Right lobe of liver (tissue), 6 donors: ENCODE data around the gene CWC27. TPM values are rescaled to one million over a fixed set of nuclear protein-coding genes. Genes with fewer than 3 reads are reported as not detected.

Source experiments
- ATAC-seq, 4 donors: fragments of 200-7000 bp; cut with Tn5 transposase; one replicate each; pipeline ENCODE4 v1.9.1; 2020; ENCODE audit warnings: mild to moderate bottlenecking in 4 of 4, moderate library complexity in 4 of 4
- DNase-seq, 3 donors: peaks; one replicate each; pipeline ENCODE4 v3.0.0-alpha.2; 2020
- H3K27ac ChIP-seq, 3 donors: fragments of 200-600 bp; one replicate each; pipeline ENCODE4 v1.8.0; 2022
- H3K27me3 ChIP-seq, 2 donors: fragments of 200-600 bp; one replicate each; pipeline ENCODE4 v1.8.0; 2022
- H3K36me3 ChIP-seq, 4 donors: fragments of 200-600 bp; sonication (generic) in 1 of 4; one replicate each; pipeline versions ENCODE4 v1.5.1 to v1.8.0; 2017 to 2022; ENCODE audit warnings: control low read depth in 1 of 4
- H3K4me1 ChIP-seq, 4 donors: fragments of 200-600 bp; sonication (generic) in 1 of 4; one replicate each; pipeline versions ENCODE4 v1.5.1 to v1.8.0; 2017 to 2022; ENCODE audit warnings: control low read depth in 1 of 4
- H3K4me3 ChIP-seq, 3 donors: fragments of 200-600 bp; one replicate each; pipeline ENCODE4 v1.8.0; 2022
- H3K9me3 ChIP-seq, 4 donors: fragments of 200-600 bp; sonication (generic) in 1 of 4; one replicate each; pipeline versions ENCODE4 v1.5.1 to v1.8.0; 2017 to 2022; ENCODE audit warnings: control low read depth in 1 of 4
- POLR2A ChIP-seq: fragments of 450-650 bp; IDR thresholded peaks from one replicate; pipeline ENCODE4 v1.6.1; 2017; ENCODE audit warnings: antibody characterized with exemption, mild to moderate bottlenecking
- WGBS: methylation state at CpG from one replicate; pipeline ENCODE4 v1.1.6; 2018; ENCODE audit warnings: low coverage, low lambda C conversion rate; ENCODE audit not compliant: insufficient coverage; ENCODE audit errors: missing lambda C conversion rate; 5-methylcytosine and 5-hydroxymethylcytosine counted together
- intact Hi-C, 2 donors: fragments of 100-400 bp; cut with DNase I; formaldehyde crosslinking; loops; one replicate each; pipeline versions ENCODE4 v1.11.2 to v1.14.1; 2022
- total RNA-seq, 6 experiments: library from RNA; depleted of rRNA in 2 of 6; stranded (reverse); fragments of >200 nt in 2 of 6; fragmentation: NEBNext Ultra II Directional in 3 of 6; extraction: Animal tissue kit (Norgen Biotek cat#: 25700) in 3 of 6; gene quantifications; one replicate each; pipeline versions ENCODE4 v1.1.0 to v1.2.4, GENCODE V29; 2016 to 2023
- TF ChIP-seq, protein P1 (sequence below), 4 donors: fragments of 200-600 bp in 3 of 4; fragments of 450-650 bp in 1 of 4; IDR thresholded peaks; one replicate each; pipeline versions ENCODE4 v1.5.1 to v1.8.0; 2016 to 2022; ENCODE audit warnings: antibody characterized with exemption in 4 of 4, mild to moderate bottlenecking in 2 of 4
- donor health status: DM: no; HTN: yes; CAD: no.
- donor health status: DM: no; HTN: no; CAD: no.
- donor health status: DM: no; HTN: no; CAD: no.
- donor health status: DM: no; HTN: yes; CAD: no.
- donor health status: DM: no; HTN: yes; CAD: no.

The CWC27 gene
- total RNA-seq, 6 experiments from 2014 or later, result 5.8 to 7.3 (median 6.8) TPM

DNA sequence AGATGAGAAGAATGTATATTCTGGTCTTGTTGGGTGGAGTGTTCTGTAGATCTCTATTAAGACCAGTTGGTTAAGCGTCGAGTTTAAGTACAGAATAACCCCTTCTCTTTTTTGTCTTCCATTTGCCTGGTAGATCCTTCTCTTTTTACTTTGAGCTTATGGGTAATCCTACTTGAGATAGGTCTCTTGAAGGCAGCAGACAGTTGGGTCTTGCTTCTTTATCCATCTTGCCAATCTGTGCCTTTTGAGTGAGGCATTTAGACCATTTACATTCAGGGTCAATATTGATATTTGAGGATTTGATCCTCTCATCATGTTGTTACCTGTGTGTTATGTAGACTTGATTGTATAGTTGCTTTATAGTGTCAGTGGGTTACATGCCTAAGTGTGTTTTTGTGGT lies 152.7 kb downstream of the CWC27 start:
- intact Hi-C loops, result no loop called here
- TF ChIP-seq POLR2A, result no peak
- TF ChIP-seq, protein P1, sequence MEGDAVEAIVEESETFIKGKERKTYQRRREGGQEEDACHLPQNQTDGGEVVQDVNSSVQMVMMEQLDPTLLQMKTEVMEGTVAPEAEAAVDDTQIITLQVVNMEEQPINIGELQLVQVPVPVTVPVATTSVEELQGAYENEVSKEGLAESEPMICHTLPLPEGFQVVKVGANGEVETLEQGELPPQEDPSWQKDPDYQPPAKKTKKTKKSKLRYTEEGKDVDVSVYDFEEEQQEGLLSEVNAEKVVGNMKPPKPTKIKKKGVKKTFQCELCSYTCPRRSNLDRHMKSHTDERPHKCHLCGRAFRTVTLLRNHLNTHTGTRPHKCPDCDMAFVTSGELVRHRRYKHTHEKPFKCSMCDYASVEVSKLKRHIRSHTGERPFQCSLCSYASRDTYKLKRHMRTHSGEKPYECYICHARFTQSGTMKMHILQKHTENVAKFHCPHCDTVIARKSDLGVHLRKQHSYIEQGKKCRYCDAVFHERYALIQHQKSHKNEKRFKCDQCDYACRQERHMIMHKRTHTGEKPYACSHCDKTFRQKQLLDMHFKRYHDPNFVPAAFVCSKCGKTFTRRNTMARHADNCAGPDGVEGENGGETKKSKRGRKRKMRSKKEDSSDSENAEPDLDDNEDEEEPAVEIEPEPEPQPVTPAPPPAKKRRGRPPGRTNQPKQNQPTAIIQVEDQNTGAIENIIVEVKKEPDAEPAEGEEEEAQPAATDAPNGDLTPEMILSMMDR (IDR thresholded peaks at IDR 0.05), result no peak
- DNase-seq (no peak), ATAC-seq (no peak)
- Histone ChIP-seq H3K4me3 (no peak overlapping the region), H3K27ac (no peak overlapping the region), H3K27me3 (no peaks in the 10 kb centered on the region), H3K4me1 (no peaks in the 10 kb centered on the region), H3K9me3 (no peaks in the 10 kb centered on the region), H3K36me3 (no peaks in the 10 kb centered on the region)
- WGBS, result 100% methylated on average over 2 of the region's 2 CpGs

DNA sequence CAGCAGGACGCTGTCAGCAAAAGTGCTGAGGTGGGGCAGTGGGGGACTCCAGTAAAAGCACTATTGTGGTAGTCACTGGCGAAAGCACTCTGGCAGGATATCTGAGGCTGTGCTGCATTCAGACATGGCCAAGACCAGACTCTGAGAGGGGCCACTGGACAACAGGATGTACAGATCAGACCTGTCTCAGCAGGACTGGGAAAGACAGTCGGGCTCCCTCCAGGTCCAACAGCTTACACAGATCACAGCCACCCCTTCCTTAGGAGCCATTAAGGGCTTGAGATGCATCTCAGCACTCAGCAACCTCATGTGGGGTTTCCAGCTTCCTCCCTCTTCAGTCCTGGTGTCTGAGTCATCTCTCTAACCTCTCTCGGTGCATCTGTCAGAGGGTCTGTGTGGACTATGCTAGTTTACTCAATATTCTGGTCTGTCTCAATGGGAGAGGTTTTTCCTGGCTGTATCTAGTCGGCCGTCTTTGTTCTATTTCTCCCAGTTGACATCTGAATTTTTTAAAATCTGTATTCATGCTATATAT lies 154.5 kb downstream of the CWC27 start:
- no peak for DNase-seq
- H3K9me3 ChIP-seq, result no peaks in the 10 kb centered on the region
- no peaks in the 10 kb centered on the region for H3K4me1 ChIP-seq
- intact Hi-C loops, result no loop called here
- no peaks in the 10 kb centered on the region for H3K27me3 ChIP-seq
- no peak for ATAC-seq
- H3K4me3 ChIP-seq, result no peak overlapping the region
- WGBS, result 100% methylated on average over 3 of the region's 6 CpGs
- H3K27ac ChIP-seq, result no peak overlapping the region
- TF ChIP-seq, protein P1 (IDR thresholded peaks at IDR 0.05), result no peak
- no peak for TF ChIP-seq POLR2A
- no peaks in the 10 kb centered on the region for H3K36me3 ChIP-seq

DNA sequence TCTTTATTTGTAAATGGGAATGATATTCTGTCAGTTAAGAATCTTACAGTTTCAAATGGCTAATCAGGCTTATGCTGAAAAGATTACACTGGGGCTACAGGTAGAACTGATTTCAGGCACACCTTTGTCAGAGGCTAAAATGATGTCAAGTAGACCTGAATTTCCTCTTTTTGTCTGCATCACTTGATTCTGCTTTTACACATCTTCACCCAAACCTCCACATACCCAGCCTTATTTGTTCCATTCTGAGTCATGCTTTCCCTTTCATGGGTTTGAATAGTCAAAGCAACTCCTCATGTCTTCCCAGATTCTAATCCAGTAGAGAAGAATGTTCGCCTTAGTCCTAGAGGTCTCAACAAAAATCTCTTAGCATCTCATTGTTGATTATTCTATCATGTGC lies 156.4 kb downstream of the CWC27 start:
- DNase-seq (no peak), ATAC-seq (no peak)
- WGBS, result 89% methylated on average over 1 of the region's 1 CpG
- Histone ChIP-seq H3K27ac (no peak overlapping the region), H3K4me3 (no peak overlapping the region), H3K36me3 (no peaks in the 10 kb centered on the region), H3K4me1 (no peaks in the 10 kb centered on the region), H3K9me3 (no peaks in the 10 kb centered on the region), H3K27me3 (no peaks in the 10 kb centered on the region)
- TF ChIP-seq, protein P1 (IDR thresholded peaks at IDR 0.05), result no peak
- no peak for TF ChIP-seq POLR2A
- intact Hi-C loops, result no loop called here

DNA sequence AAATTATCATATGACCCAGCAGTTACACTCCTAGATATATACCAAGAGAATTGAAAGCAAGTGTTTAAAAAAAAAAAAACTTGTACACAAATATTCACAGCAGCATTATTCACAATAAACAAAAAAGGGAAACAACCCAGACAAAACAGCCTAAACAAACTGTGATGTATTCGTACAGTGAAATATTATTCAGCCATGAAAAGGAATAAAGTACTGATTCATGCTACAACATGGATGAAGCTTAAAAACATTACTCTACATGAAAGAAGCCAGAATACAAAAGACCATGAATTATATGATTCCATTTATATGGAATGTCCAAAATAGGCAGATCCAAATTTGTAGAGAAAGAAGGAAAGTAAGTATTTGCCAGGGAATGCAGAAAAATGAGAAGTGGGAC lies 161.1 kb downstream of the CWC27 start:
- Histone ChIP-seq H3K4me1 (no peaks in the 10 kb centered on the region), H3K4me3 (no peak overlapping the region), H3K27me3 (no peaks in the 10 kb centered on the region), H3K27ac (no peak overlapping the region), H3K36me3 (no peaks in the 10 kb centered on the region), H3K9me3 (no peaks in the 10 kb centered on the region)
- ATAC-seq (no peak), DNase-seq (no peak)
- WGBS, result 100% methylated on average over 1 of the region's 1 CpG
- intact Hi-C loops, result no loop called here
- no peak for TF ChIP-seq POLR2A
- TF ChIP-seq, protein P1 (IDR thresholded peaks at IDR 0.05), result no peak
